A549 (cell line): ENCODE measurements around the gene CCDC74B. TPM values are rescaled to one million over a fixed set of nuclear protein-coding genes. Genes with fewer than 3 reads are reported as not detected.
"Not testable (repeated sequence)": the region's sequence is repeated elsewhere in the genome, so short reads cannot be mapped to it uniquely, and the experiment has no call there.

Experiments
- ATAC-seq, 2 experiments: fragments of 200-7000 bp in 1 of 2; fragments of >200 bp in 1 of 2; cut with Nextera tagmentation in 1 of 2; cut with Tn5 transposase in 1 of 2; 3 replicates each; pipeline versions ENCODE4 v1.8.0 to v1.9.1; 2018 to 2020; ENCODE audit warnings: mild to moderate bottlenecking in 1 of 2, moderate library complexity in 1 of 2
- CTCF ChIA-PET: fragments of 300-600 bp; sonication (Branson Sonifier 250); formaldehyde crosslinking; extraction: SDS; loops from one replicate; lab custom pipeline; 2021; ENCODE audit warnings: antibody characterized with exemption, inconsistent platforms; lab: Yijun Ruan, JAX
- POLR2A ChIA-PET: fragments of 350-600 bp; formaldehyde crosslinking; extraction: SDS; loops from one replicate; lab custom pipeline; 2021; ENCODE audit warnings: antibody characterized with exemption, inconsistent platforms; lab: Yijun Ruan, JAX
- DNase-seq, 2 experiments: peaks; one replicate each; pipeline versions ENCODE4 v3.0.0 to v3.0.0-alpha.2; 2011 to 2016; ENCODE audit warnings: low read depth in 1 of 2, low spot score in 1 of 2
- FAIRE-seq: peaks from 2 replicates; lab custom pipeline; 2011; peaks lifted over from hg19 to GRCh38; lab: Jason Lieb, UNC
- H3K27ac ChIP-seq, 2 experiments: fragments of >200 bp; sonication (Bioruptor Twin); formaldehyde crosslinking; 3 replicates each; pipeline ENCODE4 v1.5.1; 2016 to 2017
- H3K4me1 ChIP-seq: fragments of >200 bp; sonication (Bioruptor Twin); formaldehyde crosslinking; 3 replicates; pipeline ENCODE4 v1.6.1; 2016
- H3K4me2 ChIP-seq: fragments of >200 bp; sonication (Bioruptor Twin); formaldehyde crosslinking; 3 replicates; pipeline ENCODE4 v1.6.1; 2016
- H3K4me3 ChIP-seq: fragments of >200 bp; sonication (Bioruptor Twin); formaldehyde crosslinking; 3 replicates; pipeline ENCODE4 v1.5.1; 2016
- H3K9me3 ChIP-seq: fragments of >200 bp; sonication (Bioruptor Twin); formaldehyde crosslinking; 3 replicates; pipeline ENCODE4 v1.6.1; 2016
- CBX2 ChIP-seq: fragments of 200-600 bp; sonication (generic); IDR thresholded peaks from 2 replicates; pipeline ENCODE4 v1.6.1; 2016; ENCODE audit warnings: low read depth, mild to moderate bottlenecking, borderline replicate concordance
- CHD2 ChIP-seq: fragments of 150-350 bp; IDR thresholded peaks from 2 replicates; pipeline ENCODE4 v1.6.1; 2014; ENCODE audit warnings: low read length; ENCODE audit not compliant: partially characterized antibody
- CHD4 ChIP-seq: fragments of 200-600 bp; sonication (generic); IDR thresholded peaks from 2 replicates; pipeline ENCODE4 v1.6.1; 2016; ENCODE audit warnings: antibody characterized with exemption, mild to moderate bottlenecking, borderline replicate concordance
- ESRRA ChIP-seq: fragments of 150-350 bp; IDR thresholded peaks from 2 replicates; pipeline ENCODE4 v1.6.1; 2014; ENCODE audit warnings: mild to moderate bottlenecking, low read length, borderline replicate concordance
- FOSB ChIP-seq: fragments of 250-450 bp; sonication (Bioruptor Pico); IDR thresholded peaks from 2 replicates; pipeline ENCODE4 v1.5.0; 2020; ENCODE audit warnings: mild to moderate bottlenecking, moderate library complexity
- FOSL2 ChIP-seq, 2 experiments: fragments of 450-650 bp in 1 of 2; fragments of >200 bp in 1 of 2; sonication (Bioruptor Twin) in 1 of 2; formaldehyde crosslinking; IDR thresholded peaks; 2 replicates each; pipeline versions ENCODE4 v1.5.0 to v1.6.1; 2016 to 2020; ENCODE audit warnings: mild to moderate bottlenecking in 1 of 2, moderate library complexity in 1 of 2
- JUNB ChIP-seq: fragments of >200 bp; sonication (Bioruptor Twin); formaldehyde crosslinking; IDR thresholded peaks from 2 replicates; pipeline ENCODE4 v1.6.1; 2016
- KDM5A ChIP-seq: fragments of 200-600 bp; sonication (generic); IDR thresholded peaks from 2 replicates; pipeline ENCODE4 v1.6.1; 2016; ENCODE audit warnings: antibody characterized with exemption, mild to moderate bottlenecking
- MAFK ChIP-seq: fragments of 450-650 bp; IDR thresholded peaks from 2 replicates; pipeline ENCODE4 v1.6.1; 2014; ENCODE audit not compliant: partially characterized antibody
- NPAS2 ChIP-seq: fragments of 250-450 bp; sonication (Bioruptor Pico); IDR thresholded peaks from 2 replicates; pipeline ENCODE4 v1.8.0; 2022; ENCODE audit warnings: mild to moderate bottlenecking, moderate library complexity, borderline replicate concordance
- PHF8 ChIP-seq: fragments of 200-600 bp; sonication (generic); IDR thresholded peaks from 2 replicates; pipeline ENCODE4 v1.6.1; 2016; ENCODE audit warnings: low read depth, mild to moderate bottlenecking, antibody characterized with exemption, moderate library complexity, borderline replicate concordance
- POLR2A ChIP-seq: IDR thresholded peaks from 2 replicates; pipeline ENCODE4 v1.6.1; 2012; ENCODE audit warnings: mild to moderate bottlenecking, low read length
- POLR2AphosphoS2 ChIP-seq: conservative IDR thresholded peaks from 2 replicates; pipeline ENCODE4 v1.6.1; 2012; ENCODE audit warnings: low read length, improper control_type of control experiment, inconsistent platforms
- RARB ChIP-seq: fragments of 250-450 bp; sonication (Bioruptor Pico); IDR thresholded peaks from 2 replicates; pipeline ENCODE4 v1.8.0; 2021; ENCODE audit warnings: mild to moderate bottlenecking, moderate library complexity
- RCOR1 ChIP-seq: fragments of 150-350 bp; IDR thresholded peaks from 2 replicates; pipeline ENCODE4 v1.6.1; 2014; ENCODE audit warnings: antibody characterized with exemption, low read length, low read depth
- SMC3 ChIP-seq: fragments of >200 bp; sonication (Bioruptor Twin); formaldehyde crosslinking; IDR thresholded peaks from 3 replicates; pipeline ENCODE4 v1.6.1; 2018; ENCODE audit warnings: inconsistent platforms
- SREBF2 ChIP-seq: fragments of 450-650 bp; IDR thresholded peaks from 2 replicates; pipeline ENCODE4 v1.6.1; 2014; ENCODE audit warnings: mild to moderate bottlenecking, moderate library complexity
- ZNF302 ChIP-seq: fragments of 250-450 bp; sonication (Bioruptor Pico); IDR thresholded peaks from 2 replicates; pipeline ENCODE4 v1.9.0; 2021; ENCODE audit warnings: inconsistent platforms, mild to moderate bottlenecking, moderate library complexity
- WGBS: methylation state at CpG from one replicate; pipeline ENCODE4 v1.1.6; 2017; ENCODE audit errors: missing lambda C conversion rate; 5-methylcytosine and 5-hydroxymethylcytosine counted together
- polyA minus RNA-seq: library from RNA; depleted of rRNA, polyadenylated mRNA; stranded (reverse); fragments of >200 nt; gene quantifications from 2 replicates; pipeline ENCODE4 v1.2.3, GENCODE V29; 2011; rRNA and poly(A)+ RNA removed
- polyA plus RNA-seq, 4 experiments: library from polyadenylated mRNA; depleted of rRNA in 3 of 4; stranded (reverse); fragments of >200 nt; fragmentation: RNase III in 1 of 4; extraction: RNeasy Plus Mini Kit Qiagen cat#74134 plus additional on column Dnase treatment in 1 of 4; gene quantifications; 2 replicates in 3 of 4; 3 replicates in 1 of 4; pipeline ENCODE4 v1.2.3, GENCODE V29; 2011 to 2017
- TF ChIP-seq, protein P1 (sequence below): IDR thresholded peaks from 2 replicates; pipeline ENCODE4 v1.6.1; 2012; ENCODE audit warnings: low read depth, borderline replicate concordance
- TF ChIP-seq, protein P2 (sequence below): fragments of 150-350 bp; IDR thresholded peaks from 2 replicates; pipeline ENCODE4 v1.6.1; 2014; ENCODE audit warnings: low read depth, mild to moderate bottlenecking, low read length
- TF ChIP-seq, protein P3 (sequence below): fragments of >200 bp; sonication (Bioruptor Twin); formaldehyde crosslinking; IDR thresholded peaks from 3 replicates; pipeline ENCODE4 v1.6.1; 2016
- TF ChIP-seq, protein P4 (sequence below): IDR thresholded peaks from 2 replicates; pipeline ENCODE4 v1.6.1; 2012

Gene CCDC74B
- polyA plus RNA-seq (2011; rRNA removed) (5.2 and 5.6 TPM in 2 replicates), polyA plus RNA-seq (2017; fragmentation: RNase III; extraction: RNeasy Plus Mini Kit Qiagen cat#74134 plus additional on column Dnase treatment) (4.8 to 5.4 TPM (median 5.0 TPM) in 3 replicates), polyA minus RNA-seq (1.7 and 2.2 TPM in 2 replicates)
- 11.0 and 15.3 TPM in 2 replicates for polyA plus RNA-seq (2012; cell fraction: cytosol; rRNA removed)
- 45.3 and 50.7 TPM in 2 replicates for polyA plus RNA-seq (2012; cell fraction: nucleus; rRNA removed)

DNA sequence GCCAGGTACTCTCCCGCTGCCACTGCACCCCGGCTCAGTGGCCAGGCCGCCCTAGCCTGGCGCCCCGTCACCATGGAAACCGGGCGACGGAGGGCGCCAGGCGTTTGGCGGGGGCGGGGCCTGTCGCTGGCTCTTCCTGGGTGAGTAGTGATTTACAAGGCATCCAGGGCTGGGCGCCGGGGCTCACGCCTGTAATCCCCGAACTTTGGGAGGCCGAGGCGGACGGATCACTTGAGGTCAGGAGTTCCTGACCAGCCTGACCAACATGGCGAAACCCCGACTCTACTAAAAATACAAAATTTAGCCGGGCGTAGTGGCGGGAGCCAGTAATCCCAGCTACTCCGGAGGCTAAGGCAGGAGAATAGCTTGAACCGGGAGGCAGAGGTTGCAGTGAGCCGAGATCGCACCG is at the start of gene CCDC74B:
Gene CCDC74B, minus strand, starts transcription at position 107 of the 409 bp plus-strand sequence. CDS start 116 bp downstream, outside the sequence.
- 8% methylated on average over 9 of the region's 30 CpGs for WGBS
- peak; percentile 25; the same call in 1 of the 2 replicates for TF ChIP-seq POLR2A
- peak; percentile 30; the same call in 1 of the 2 replicates for TF ChIP-seq PHF8
- H3K9me3 ChIP-seq, H3K4me1 ChIP-seq, FAIRE-seq: not testable (repeated sequence)
- ATAC-seq: peak; percentile 90 to 96
- CTCF ChIA-PET: interaction anchor here (0.8 to 1.0 kb wide), 2 partner anchors 183 to 203 kb away, joined by 3 to 4 read pairs; no protein-coding TSS in a partner anchor
- peak in 1 of 2 experiments; percentile 52 for DNase-seq
- Histone ChIP-seq H3K27ac (peak within 1 kb of the TSS; percentile 50 to 84), H3K4me2 (peak within 1 kb of the TSS; percentile 64), H3K4me3 (peak within 1 kb of the TSS; percentile 40)
- POLR2A ChIA-PET: interaction anchor here (0.6 kb wide), 1 partner anchor 974 kb away, joined by 6 read pairs; no protein-coding TSS in a partner anchor

DNA sequence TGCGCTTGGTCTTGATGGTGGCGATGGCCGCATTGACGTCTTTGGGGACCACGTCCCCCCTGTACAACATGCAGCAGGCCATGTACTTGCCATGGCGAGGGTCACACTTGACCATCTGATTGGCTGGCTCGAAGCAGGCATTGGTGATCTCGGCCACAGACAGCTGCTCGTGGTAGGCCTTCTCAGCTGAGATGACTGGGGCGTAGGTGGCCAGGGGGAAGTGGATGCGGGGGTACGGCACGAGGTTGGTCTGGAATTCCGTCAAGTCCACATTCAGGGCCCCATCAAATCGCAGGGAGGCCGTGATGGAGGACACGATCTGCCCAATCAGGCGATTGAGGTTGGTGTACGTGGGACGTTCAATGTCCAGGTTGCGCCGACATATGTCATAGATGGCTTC is 48.9 kb upstream of the CCDC74B start:
- DNase-seq, H3K4me3 ChIP-seq, FAIRE-seq, ATAC-seq, H3K4me1 ChIP-seq, CTCF ChIA-PET, H3K4me2 ChIP-seq, POLR2A ChIA-PET, H3K9me3 ChIP-seq, H3K27ac ChIP-seq: not testable (repeated sequence)
- WGBS: 94% methylated on average over 14 of the region's 22 CpGs

DNA sequence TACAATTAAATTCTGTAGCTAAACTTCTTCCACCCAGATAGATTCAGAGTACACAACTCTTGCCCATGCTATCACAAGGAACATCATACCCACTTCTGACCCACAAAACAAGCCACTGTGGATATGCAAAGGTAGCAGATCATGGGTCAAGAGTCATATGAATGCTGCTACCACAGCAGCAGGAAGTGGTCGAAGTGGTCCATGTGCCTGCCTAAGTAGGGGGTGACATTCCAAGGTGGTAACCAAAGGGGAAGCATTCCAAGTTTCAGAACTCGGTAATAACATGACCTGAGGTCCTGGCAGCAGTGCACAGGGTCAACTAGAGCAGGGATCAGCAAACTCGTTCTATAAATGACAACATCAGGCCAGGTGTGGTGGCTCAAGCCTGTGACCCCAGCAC is 47.5 kb upstream of the CCDC74B start:
- H3K27ac ChIP-seq, DNase-seq, ATAC-seq, FAIRE-seq, H3K4me3 ChIP-seq, H3K4me2 ChIP-seq, POLR2A ChIA-PET, H3K9me3 ChIP-seq, CTCF ChIA-PET, H3K4me1 ChIP-seq: not testable (repeated sequence)
- WGBS: 81% methylated on average over 3 of the region's 3 CpGs

DNA sequence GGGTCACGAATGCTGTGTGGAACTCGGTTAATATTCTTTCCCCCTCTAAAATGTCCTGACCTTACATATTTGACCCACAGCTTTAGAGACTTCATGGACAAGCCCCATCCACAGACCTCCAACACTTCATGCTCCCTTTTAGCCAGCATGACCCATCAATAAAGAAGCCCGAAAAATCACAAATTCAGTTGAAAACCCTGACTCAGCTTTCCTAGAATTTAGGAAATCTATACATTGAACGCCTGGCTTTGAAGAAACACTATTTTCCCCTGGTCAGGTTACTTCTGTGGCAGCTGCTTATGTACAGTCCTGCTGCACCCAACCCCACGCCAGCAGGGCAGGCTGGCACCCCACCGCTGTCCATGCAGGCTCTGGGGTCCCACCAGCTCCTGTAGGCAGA is 46.4 kb upstream of the CCDC74B start:
- FAIRE-seq, DNase-seq, H3K9me3 ChIP-seq, H3K27ac ChIP-seq, H3K4me1 ChIP-seq, ATAC-seq, H3K4me3 ChIP-seq, H3K4me2 ChIP-seq, POLR2A ChIA-PET: not testable (repeated sequence)
- CTCF ChIA-PET: interaction anchor here (0.6 to 0.9 kb wide), 2 partner anchors 107 to 141 kb away, joined by 3 read pairs; no protein-coding TSS in a partner anchor
- TF ChIP-seq MAFK: peak; percentile 60
- 93% methylated on average over 6 of the region's 6 CpGs for WGBS

DNA sequence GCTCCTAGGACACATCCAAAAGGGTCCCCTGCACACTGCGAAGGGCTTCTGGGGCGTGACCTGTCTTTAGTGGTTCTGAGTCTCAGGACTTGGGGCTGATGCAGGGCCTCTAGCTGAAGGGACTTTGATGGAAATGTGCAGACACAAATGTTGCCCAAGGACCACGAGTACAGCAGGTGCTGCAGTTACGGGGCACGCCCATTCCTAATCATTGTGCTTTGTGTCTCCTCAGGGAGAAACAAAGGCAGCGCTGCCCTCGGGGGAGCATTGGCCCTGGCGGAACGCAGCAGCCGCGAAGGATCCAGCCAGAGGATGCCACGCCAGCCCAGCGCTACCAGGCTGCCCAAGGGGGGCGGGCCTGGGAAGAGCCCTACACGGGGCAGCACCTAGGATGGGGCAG is 45.3 kb upstream of the CCDC74B start:
- FAIRE-seq (no peak), DNase-seq (no peak), ATAC-seq (peak; percentile 11 to 26; a peak in 1 of 6 replicates)
- no peak for TF ChIP-seq NPAS2
- no peak for TF ChIP-seq CBX2
- no peak for TF ChIP-seq CHD2
- no peak for TF ChIP-seq RCOR1
- TF ChIP-seq SREBF2: no peak
- no peak for TF ChIP-seq ESRRA
- TF ChIP-seq, protein P1, sequence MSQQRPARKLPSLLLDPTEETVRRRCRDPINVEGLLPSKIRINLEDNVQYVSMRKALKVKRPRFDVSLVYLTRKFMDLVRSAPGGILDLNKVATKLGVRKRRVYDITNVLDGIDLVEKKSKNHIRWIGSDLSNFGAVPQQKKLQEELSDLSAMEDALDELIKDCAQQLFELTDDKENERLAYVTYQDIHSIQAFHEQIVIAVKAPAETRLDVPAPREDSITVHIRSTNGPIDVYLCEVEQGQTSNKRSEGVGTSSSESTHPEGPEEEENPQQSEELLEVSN: no peak
- TF ChIP-seq, protein P2, sequence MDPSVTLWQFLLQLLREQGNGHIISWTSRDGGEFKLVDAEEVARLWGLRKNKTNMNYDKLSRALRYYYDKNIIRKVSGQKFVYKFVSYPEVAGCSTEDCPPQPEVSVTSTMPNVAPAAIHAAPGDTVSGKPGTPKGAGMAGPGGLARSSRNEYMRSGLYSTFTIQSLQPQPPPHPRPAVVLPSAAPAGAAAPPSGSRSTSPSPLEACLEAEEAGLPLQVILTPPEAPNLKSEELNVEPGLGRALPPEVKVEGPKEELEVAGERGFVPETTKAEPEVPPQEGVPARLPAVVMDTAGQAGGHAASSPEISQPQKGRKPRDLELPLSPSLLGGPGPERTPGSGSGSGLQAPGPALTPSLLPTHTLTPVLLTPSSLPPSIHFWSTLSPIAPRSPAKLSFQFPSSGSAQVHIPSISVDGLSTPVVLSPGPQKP: no peak
- no peak for TF ChIP-seq FOSB (CRISPR knock-in tag)
- TF ChIP-seq MAFK: no peak
- no peak for TF ChIP-seq SMC3
- TF ChIP-seq ZNF302 (CRISPR knock-in tag): no peak
- TF ChIP-seq POLR2AphosphoS2: no peak
- TF ChIP-seq FOSL2 (IDR thresholded peaks at IDR 0.05): no peak
- TF ChIP-seq FOSL2 (CRISPR knock-in tag; IDR thresholded peaks at IDR 0.05): no peak
- TF ChIP-seq CHD4: no peak
- TF ChIP-seq, protein P3, sequence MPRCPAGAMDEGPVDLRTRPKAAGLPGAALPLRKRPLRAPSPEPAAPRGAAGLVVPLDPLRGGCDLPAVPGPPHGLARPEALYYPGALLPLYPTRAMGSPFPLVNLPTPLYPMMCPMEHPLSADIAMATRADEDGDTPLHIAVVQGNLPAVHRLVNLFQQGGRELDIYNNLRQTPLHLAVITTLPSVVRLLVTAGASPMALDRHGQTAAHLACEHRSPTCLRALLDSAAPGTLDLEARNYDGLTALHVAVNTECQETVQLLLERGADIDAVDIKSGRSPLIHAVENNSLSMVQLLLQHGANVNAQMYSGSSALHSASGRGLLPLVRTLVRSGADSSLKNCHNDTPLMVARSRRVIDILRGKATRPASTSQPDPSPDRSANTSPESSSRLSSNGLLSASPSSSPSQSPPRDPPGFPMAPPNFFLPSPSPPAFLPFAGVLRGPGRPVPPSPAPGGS: no peak
- TF ChIP-seq RARB: no peak
- no peak for TF ChIP-seq KDM5A
- TF ChIP-seq, protein P4, sequence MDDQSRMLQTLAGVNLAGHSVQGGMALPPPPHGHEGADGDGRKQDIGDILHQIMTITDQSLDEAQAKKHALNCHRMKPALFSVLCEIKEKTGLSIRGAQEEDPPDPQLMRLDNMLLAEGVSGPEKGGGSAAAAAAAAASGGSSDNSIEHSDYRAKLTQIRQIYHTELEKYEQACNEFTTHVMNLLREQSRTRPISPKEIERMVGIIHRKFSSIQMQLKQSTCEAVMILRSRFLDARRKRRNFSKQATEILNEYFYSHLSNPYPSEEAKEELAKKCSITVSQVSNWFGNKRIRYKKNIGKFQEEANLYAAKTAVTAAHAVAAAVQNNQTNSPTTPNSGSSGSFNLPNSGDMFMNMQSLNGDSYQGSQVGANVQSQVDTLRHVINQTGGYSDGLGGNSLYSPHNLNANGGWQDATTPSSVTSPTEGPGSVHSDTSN: no peak
- no peak for TF ChIP-seq JUNB
- TF ChIP-seq, all 56 proteins: peak for 0
- Histone ChIP-seq H3K9me3 (no peaks in the 10 kb centered on the region), H3K27ac (no peak overlapping the region), H3K4me1 (no peaks in the 10 kb centered on the region), H3K4me2 (no peak overlapping the region), H3K4me3 (no peak overlapping the region)
- 92% methylated on average over 13 of the region's 15 CpGs for WGBS
- CTCF ChIA-PET: no interaction called here
- POLR2A ChIA-PET: interaction anchor here (0.7 kb wide), 2 partner anchors 35 to 112 kb away, joined by 3 to 5 read pairs; no protein-coding TSS in a partner anchor
